ENCODE measurements around the gene FOXP4.

DNA sequence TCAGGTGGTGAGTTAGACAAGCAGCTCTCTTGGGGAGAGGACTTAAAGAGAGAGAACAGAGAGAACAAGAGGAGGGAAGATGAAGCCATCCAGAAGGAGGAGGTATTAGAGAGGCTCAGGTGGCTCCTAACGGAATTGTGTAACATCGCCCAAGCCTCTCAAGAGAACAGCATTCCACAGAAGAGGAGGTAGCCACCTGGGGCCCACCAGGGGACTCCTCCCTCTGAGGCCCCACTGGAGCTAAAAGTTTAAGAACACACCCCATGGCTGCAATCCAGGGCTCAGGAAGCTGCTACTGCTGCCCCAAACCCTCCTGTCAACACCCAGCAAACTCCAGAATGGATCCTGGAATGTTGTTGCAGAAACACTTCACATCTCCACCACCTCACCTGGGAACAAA, 68.5 kb downstream of the FOXP4 start:
- TF ChIP-seq, protein P1, sequence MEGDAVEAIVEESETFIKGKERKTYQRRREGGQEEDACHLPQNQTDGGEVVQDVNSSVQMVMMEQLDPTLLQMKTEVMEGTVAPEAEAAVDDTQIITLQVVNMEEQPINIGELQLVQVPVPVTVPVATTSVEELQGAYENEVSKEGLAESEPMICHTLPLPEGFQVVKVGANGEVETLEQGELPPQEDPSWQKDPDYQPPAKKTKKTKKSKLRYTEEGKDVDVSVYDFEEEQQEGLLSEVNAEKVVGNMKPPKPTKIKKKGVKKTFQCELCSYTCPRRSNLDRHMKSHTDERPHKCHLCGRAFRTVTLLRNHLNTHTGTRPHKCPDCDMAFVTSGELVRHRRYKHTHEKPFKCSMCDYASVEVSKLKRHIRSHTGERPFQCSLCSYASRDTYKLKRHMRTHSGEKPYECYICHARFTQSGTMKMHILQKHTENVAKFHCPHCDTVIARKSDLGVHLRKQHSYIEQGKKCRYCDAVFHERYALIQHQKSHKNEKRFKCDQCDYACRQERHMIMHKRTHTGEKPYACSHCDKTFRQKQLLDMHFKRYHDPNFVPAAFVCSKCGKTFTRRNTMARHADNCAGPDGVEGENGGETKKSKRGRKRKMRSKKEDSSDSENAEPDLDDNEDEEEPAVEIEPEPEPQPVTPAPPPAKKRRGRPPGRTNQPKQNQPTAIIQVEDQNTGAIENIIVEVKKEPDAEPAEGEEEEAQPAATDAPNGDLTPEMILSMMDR (IDR thresholded peaks at IDR 0.05; ENCODE audit: insufficient read depth, low read depth, low read length): no peak
- TF ChIP-seq EZH2 (IDR thresholded peaks at IDR 0.05; ENCODE audit: insufficient read depth, low read length): no peak

Measured in astrocyte (in vitro differentiated cells and primary cell).